GM12864 (cell line): ENCODE results near the gene CSH2.

Experiments used
- DNase-seq: peaks from one replicate; pipeline ENCODE4 v3.0.0-alpha.2; 2011; ENCODE audit warnings: low read depth
- H3K4me3 ChIP-seq: 2 replicates; pipeline ENCODE4 v1.5.1; 2011; ENCODE audit warnings: mild to moderate bottlenecking, low read depth, low read length, control low read depth
- TF ChIP-seq, protein P1 (sequence below): IDR thresholded peaks from 2 replicates; pipeline ENCODE4 v1.5.1; 2011; ENCODE audit warnings: low read depth, mild to moderate bottlenecking, moderate library complexity, low read length, control low read depth, inconsistent platforms; ENCODE audit errors: missing control alignments

Gene CSH2

DNA sequence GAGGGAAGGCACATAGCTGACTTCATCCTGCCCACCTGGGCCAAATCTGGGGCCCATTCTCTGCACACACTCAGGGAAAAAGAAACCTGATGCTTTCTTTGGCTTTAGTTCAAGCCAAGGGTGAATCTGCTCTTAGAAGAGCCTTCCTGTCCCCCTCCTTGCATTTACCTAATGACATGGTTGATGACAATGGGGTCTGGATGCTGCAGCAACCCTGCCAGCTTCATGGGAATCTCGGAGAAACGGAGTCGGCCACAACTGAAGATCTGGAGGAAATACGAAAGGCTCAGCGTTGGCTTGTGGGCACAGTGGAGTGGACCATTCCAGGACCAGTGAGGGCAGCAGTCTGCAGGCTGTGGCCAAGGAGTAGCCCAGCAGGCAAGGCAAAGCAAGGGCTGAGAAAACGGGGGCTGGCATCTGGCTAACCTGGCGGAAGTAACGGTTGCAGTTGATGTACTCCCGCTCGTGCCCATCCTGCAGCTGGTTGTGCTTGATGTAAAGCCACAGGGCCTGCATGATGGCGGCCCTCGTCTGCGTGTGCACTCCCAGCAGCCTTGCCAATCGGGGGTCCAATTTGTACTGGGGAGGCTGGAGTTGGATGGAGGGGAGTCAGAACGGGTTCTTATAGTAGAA, 39.6 kb downstream of the CSH2 start:
- TF ChIP-seq, protein P1, sequence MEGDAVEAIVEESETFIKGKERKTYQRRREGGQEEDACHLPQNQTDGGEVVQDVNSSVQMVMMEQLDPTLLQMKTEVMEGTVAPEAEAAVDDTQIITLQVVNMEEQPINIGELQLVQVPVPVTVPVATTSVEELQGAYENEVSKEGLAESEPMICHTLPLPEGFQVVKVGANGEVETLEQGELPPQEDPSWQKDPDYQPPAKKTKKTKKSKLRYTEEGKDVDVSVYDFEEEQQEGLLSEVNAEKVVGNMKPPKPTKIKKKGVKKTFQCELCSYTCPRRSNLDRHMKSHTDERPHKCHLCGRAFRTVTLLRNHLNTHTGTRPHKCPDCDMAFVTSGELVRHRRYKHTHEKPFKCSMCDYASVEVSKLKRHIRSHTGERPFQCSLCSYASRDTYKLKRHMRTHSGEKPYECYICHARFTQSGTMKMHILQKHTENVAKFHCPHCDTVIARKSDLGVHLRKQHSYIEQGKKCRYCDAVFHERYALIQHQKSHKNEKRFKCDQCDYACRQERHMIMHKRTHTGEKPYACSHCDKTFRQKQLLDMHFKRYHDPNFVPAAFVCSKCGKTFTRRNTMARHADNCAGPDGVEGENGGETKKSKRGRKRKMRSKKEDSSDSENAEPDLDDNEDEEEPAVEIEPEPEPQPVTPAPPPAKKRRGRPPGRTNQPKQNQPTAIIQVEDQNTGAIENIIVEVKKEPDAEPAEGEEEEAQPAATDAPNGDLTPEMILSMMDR, result no peak
- no peak overlapping the region for H3K4me3 ChIP-seq
- no peak for DNase-seq

DNA sequence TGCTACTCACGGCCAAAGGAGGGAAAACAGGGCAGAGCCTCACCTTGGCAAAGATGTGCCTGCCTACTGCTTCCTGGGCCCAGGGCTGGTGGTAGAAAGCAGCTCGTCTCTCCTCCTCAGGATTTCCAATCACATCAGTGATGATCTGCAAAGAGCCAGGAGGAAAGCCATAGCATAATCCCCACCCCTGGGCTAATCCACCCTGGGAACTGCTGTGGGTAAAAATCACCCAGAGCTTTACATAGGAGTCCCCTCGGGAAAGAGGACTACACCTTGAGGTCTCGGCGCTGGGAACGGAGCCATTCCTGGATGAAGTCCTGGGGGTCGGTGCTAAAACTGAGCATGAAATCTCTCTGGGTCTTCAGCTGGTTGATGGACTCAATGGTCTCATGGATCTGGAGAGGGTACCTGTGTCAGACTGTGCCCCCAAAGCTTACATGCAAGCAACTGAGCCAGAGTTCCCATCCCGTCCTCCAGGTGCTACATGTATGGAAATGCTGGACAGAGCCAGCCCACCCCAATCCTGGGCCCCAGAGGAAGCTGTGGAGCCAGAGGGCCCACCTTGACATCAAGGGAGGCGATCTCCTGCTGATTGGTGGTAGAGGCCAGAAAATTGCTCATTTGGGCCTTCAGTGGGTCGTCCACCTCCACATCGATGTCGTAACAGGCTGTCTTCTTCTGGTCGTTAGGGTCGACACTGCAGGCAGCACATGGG, 40.3 kb downstream of the CSH2 start:
- TF ChIP-seq, protein P1, result no peak
- DNase-seq, result no peak
- H3K4me3 ChIP-seq, result no peak overlapping the region

DNA sequence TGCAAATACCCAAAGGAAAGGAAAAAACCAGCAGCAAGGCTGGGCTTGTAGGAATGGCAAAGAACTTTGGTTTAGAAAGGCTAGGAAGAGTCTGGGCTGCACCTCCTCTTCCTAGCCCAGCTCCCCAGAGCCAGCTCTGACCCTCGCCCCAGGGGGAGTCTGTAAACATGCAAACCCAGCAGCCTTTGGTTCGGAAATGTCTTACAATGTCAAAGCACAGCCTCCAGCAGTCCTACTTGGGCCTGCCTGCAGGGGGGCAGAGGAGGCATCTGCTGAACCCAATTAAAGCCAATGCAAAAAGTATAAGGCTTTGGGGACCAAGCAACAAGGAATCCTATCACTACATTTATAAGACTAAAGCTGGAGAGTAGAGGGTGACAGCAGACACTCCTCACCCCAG, 41.0 kb downstream of the CSH2 start:
- TF ChIP-seq, protein P1, result no peak
- H3K4me3 ChIP-seq, result no peak overlapping the region
- DNase-seq, result no peak

DNA sequence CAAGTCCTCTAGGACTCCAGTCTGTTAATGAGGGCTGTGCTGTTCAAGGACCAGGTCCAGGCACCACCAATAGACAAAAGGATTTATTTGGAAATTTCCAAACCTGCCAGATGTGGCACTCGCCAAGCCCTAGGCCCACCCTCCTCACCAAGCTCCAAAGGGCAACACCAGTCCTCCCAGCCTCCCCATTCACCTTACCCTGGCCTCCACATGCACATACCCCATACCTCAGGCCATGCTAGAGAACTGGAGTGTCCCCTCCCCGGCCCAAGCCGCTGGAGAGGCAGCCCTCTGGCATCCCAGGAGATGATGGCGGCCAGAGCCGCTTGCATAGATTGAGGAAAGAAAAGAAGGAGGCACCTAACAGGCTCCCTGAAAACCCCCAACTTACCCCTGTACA, 41.5 kb downstream of the CSH2 start:
- DNase-seq, result no peak
- TF ChIP-seq, protein P1, result no peak
- H3K4me3 ChIP-seq, result no peak overlapping the region

DNA sequence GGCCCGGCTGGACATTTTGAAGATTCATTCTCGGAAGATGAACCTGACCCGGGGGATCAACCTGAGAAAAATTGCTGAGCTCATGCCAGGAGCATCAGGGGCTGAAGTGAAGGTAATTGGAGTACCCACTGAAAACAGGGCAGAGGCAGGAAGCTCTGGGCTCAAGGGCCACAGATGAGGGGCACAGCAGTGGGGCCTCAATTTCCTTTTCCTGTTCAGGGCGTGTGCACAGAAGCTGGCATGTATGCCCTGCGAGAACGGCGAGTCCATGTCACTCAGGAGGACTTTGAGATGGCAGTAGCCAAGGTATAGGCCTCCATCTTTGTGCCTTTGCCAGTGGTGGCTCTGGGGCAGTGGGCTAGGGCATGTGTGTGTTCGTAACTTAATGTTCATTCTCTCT, 42.0 kb downstream of the CSH2 start:
- no peak overlapping the region for H3K4me3 ChIP-seq
- DNase-seq, result no peak
- TF ChIP-seq, protein P1, result no peak

DNA sequence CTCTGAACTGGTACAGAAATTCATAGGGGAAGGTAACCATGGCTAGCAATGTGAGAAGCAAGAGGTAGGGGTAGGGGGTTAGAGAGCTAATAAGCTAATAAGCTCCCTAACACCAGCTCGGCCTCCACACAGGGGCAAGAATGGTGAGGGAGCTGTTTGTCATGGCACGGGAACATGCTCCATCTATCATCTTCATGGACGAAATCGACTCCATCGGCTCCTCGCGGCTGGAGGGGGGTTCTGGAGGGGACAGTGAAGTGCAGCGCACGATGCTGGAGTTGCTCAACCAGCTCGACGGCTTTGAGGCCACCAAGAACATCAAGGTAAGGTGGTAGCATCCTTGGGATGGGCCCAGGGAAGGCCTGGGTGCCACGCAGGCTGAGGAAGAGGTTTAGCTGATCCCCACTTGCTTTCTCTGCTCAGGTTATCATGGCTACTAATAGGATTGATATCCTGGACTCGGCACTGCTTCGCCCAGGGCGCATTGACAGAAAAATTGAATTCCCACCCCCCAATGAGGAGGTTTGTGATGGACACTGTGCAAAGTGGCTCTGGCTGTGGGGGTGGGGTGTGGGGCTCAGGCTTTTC, 42.5 kb downstream of the CSH2 start:
- TF ChIP-seq, protein P1, result no peak
- no peak for DNase-seq
- H3K4me3 ChIP-seq, result no peak overlapping the region
